Psoas muscle (tissue), 8 donors: ENCODE measurements around the gene CNTNAP2. TPM values are rescaled to one million over a fixed set of nuclear protein-coding genes. Genes with fewer than 3 reads are reported as not detected.

ENCODE experiments used
- ATAC-seq, 4 donors: fragments of 200-7000 bp; cut with Tn5 transposase; one replicate each; pipeline ENCODE4 v1.9.1; 2020; ENCODE audit warnings: moderate library complexity in 3 of 4, mild to moderate bottlenecking in 2 of 4
- DNase-seq, 2 donors: peaks; one replicate each; pipeline ENCODE4 v3.0.0-alpha.2; 2020
- H3K27ac ChIP-seq: fragments of 200-600 bp; one replicate; pipeline ENCODE4 v1.8.0; 2022
- H3K27me3 ChIP-seq, 3 donors: fragments of 200-600 bp in 1 of 3; one replicate each; pipeline versions ENCODE4 v1.6.1 to v1.8.0; 2013 to 2022; ENCODE audit warnings: low read length in 2 of 3, mild to moderate bottlenecking in 2 of 3, moderate library complexity in 1 of 3; ENCODE audit not compliant: insufficient read depth in 3 of 3
- H3K36me3 ChIP-seq, 2 donors: fragments of 200-600 bp in 1 of 2; one replicate each; pipeline versions ENCODE4 v1.6.1 to v1.8.0; 2013 to 2022; ENCODE audit warnings: low read depth in 1 of 2, mild to moderate bottlenecking in 1 of 2, moderate library complexity in 1 of 2; ENCODE audit not compliant: insufficient read depth in 1 of 2
- H3K4me1 ChIP-seq: fragments of 200-600 bp; one replicate; pipeline ENCODE4 v1.8.0; 2022
- H3K4me3 ChIP-seq: fragments of 200-600 bp; one replicate; pipeline ENCODE4 v1.8.0; 2022; ENCODE audit warnings: mild to moderate bottlenecking
- H3K9me3 ChIP-seq: fragments of 200-600 bp; one replicate; pipeline ENCODE4 v1.8.0; 2022
- CTCF ChIP-seq: fragments of 200-600 bp; IDR thresholded peaks from one replicate; pipeline ENCODE4 v1.8.0; 2022; ENCODE audit warnings: antibody characterized with exemption
- WGBS, 3 donors: extraction: QIAGEN DNeasy Blood & Tissue Kit; methylation state at CpG; one replicate each; pipeline versions ENCODE4 v1.1.6 to v1.1.7; 2013; 5-methylcytosine and 5-hydroxymethylcytosine counted together
- intact Hi-C, 2 donors: fragments of 100-400 bp; cut with DNase I; formaldehyde crosslinking; loops; one replicate each; pipeline versions ENCODE4 v1.11.0 to v1.14.2; 2022
- polyA plus RNA-seq, 3 donors: library from polyadenylated mRNA; stranded (reverse); fragments of 200-250 nt; gene quantifications; one replicate each; pipeline ENCODE4 v1.2.3, GENCODE V29; 2013
- total RNA-seq, 4 donors: library from RNA; stranded (reverse); fragmentation: NEBNext Ultra II Directional in 2 of 4; extraction: Animal tissue kit (Norgen Biotek cat#: 25700) in 2 of 4; gene quantifications; one replicate each; pipeline versions ENCODE4 v1.2.1 to v1.2.4, GENCODE V29; 2021 to 2023
- donor health status: healthy with polysubstance abuse.
- donor health status: DM: no; HTN: no; CAD: no; lungs with moderate emphysema.
- donor health status: Bipolar disorder and iron deficiency.
- donor health status: healthy.
- donor health status: DM: yes; HTN: yes; CAD: no.
- donor health status: DM: no; HTN: no; CAD: no.
- donor health status: DM: no; HTN: no; CAD: no.
- donor health status: DM: yes; HTN: yes; CAD: no.

CNTNAP2 gene
- total and polyA plus RNA-seq, 7 donors, result 0.01 to 0.13 TPM; not detected in 5

GRCh38 chr7:147012666-147013065 lies 896.1 kb downstream of the CNTNAP2 start:
- no peak for TF ChIP-seq CTCF
- ATAC-seq (no peak), DNase-seq (no peak)
- Histone ChIP-seq H3K9me3 (no peaks in the 10 kb centered on the region), H3K4me3 (no peak overlapping the region), H3K4me1 (no peaks in the 10 kb centered on the region), H3K36me3 (no peaks in the 10 kb centered on the region), H3K27me3 (no peaks in the 10 kb centered on the region), H3K27ac (no peak overlapping the region)
- intact Hi-C loops, result no loop called here

- Histone ChIP-seq H3K27me3 (no peaks in the 10 kb centered on the region), H3K4me3 (no peak overlapping the region), H3K36me3 (no peaks in the 10 kb centered on the region), H3K9me3 (no peaks in the 10 kb centered on the region), H3K27ac (no peak overlapping the region), H3K4me1 (no peaks in the 10 kb centered on the region)
- WGBS, 3 donors, result 82 to 89% (median 86%) methylated on average over 2 of the region's 2 CpGs
- no peak for TF ChIP-seq CTCF
- intact Hi-C loops, result no loop called here
- ATAC-seq (no peak), DNase-seq (no peak)
These were observed 897.2 kb downstream of the CNTNAP2 start for GRCh38 chr7:147013825-147014224.

- Histone ChIP-seq H3K4me1 (no peaks in the 10 kb centered on the region), H3K4me3 (no peak overlapping the region), H3K9me3 (no peaks in the 10 kb centered on the region), H3K36me3 (no peaks in the 10 kb centered on the region), H3K27ac (no peak overlapping the region), H3K27me3 (no peaks in the 10 kb centered on the region)
- no peak for ATAC-seq
- intact Hi-C loops, result no loop called here
- no peak for DNase-seq
- 44 to 54% (median 48%) methylated on average over 4 of the region's 4 CpGs for WGBS, 3 donors
- TF ChIP-seq CTCF, result no peak
These were observed 897.8 kb downstream of the CNTNAP2 start for GRCh38 chr7:147014286-147014955.

- 82 to 84% (median 82%) methylated on average over 5 of the region's 5 CpGs for WGBS, 3 donors
- H3K4me1 ChIP-seq, result no peaks in the 10 kb centered on the region
These were observed 899.4 kb downstream of the CNTNAP2 start for GRCh38 chr7:147015999-147016398.

More at GRCh38 chr7:147015999-147016398, 899.4 kb downstream of the CNTNAP2 start:
- Histone ChIP-seq H3K27ac (no peak overlapping the region), H3K4me3 (no peak overlapping the region), H3K9me3 (no peaks in the 10 kb centered on the region), H3K27me3 (no peaks in the 10 kb centered on the region), H3K36me3 (no peaks in the 10 kb centered on the region)
- intact Hi-C loops, result no loop called here
- DNase-seq (no peak), ATAC-seq (no peak)
- TF ChIP-seq CTCF, result no peak
